Measurements from ENCODE around the gene NCK2.

DNA sequence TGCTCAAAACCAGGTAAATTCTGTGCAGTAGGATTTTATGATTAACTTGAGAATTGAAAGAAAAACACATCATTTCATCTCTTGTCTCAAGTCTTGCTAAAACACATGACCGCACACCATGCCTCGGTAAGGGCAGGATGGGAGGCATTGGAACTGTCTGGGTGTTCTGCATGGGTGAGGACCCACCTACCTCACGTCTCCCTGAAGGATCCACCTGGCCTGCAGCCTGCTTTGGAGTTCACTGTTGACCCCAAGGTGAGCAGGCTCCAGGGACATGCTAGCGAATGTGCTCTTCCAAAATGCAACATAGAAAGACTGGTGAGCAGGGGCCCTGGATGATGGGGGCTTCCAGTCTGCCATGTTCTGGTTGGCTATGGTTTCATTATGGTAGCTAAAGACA is 131.5 kb downstream of the NCK2 start:
- no peak for TF ChIP-seq POLR2A (IDR thresholded peaks at IDR 0.05; ENCODE audit: low read depth)
- TF ChIP-seq, protein P1, sequence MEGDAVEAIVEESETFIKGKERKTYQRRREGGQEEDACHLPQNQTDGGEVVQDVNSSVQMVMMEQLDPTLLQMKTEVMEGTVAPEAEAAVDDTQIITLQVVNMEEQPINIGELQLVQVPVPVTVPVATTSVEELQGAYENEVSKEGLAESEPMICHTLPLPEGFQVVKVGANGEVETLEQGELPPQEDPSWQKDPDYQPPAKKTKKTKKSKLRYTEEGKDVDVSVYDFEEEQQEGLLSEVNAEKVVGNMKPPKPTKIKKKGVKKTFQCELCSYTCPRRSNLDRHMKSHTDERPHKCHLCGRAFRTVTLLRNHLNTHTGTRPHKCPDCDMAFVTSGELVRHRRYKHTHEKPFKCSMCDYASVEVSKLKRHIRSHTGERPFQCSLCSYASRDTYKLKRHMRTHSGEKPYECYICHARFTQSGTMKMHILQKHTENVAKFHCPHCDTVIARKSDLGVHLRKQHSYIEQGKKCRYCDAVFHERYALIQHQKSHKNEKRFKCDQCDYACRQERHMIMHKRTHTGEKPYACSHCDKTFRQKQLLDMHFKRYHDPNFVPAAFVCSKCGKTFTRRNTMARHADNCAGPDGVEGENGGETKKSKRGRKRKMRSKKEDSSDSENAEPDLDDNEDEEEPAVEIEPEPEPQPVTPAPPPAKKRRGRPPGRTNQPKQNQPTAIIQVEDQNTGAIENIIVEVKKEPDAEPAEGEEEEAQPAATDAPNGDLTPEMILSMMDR (IDR thresholded peaks at IDR 0.05) = no peak
- TF ChIP-seq EP300 (IDR thresholded peaks at IDR 0.05) = no peak
